Ishikawa (cell line): Measurements from ENCODE around the gene RAD51B.

ENCODE experiments used
- CEBPB ChIP-seq: IDR thresholded peaks from 2 replicates; pipeline ENCODE4 v1.6.1; 2012
- CREB1 ChIP-seq: IDR thresholded peaks from 2 replicates; pipeline ENCODE4 v1.6.1; 2012; ENCODE audit warnings: low read depth
- EGR1 ChIP-seq: IDR thresholded peaks from 2 replicates; pipeline ENCODE4 v1.6.1; 2012
- EP300 ChIP-seq: IDR thresholded peaks from 2 replicates; pipeline ENCODE4 v1.6.1; 2012; ENCODE audit warnings: borderline replicate concordance
- FOXM1 ChIP-seq: IDR thresholded peaks from 2 replicates; pipeline ENCODE4 v1.6.1; 2012; ENCODE audit warnings: low read depth, borderline replicate concordance
- MAX ChIP-seq: IDR thresholded peaks from 2 replicates; pipeline ENCODE4 v1.6.1; 2012
- NFIC ChIP-seq: IDR thresholded peaks from 2 replicates; pipeline ENCODE4 v1.6.1; 2012
- RAD21 ChIP-seq: IDR thresholded peaks from 2 replicates; pipeline ENCODE4 v1.6.1; 2012; ENCODE audit warnings: low read depth
- TAF1 ChIP-seq: IDR thresholded peaks from 2 replicates; pipeline ENCODE4 v1.6.1; 2012; ENCODE audit warnings: low read depth, mild to moderate bottlenecking
- TCF12 ChIP-seq: IDR thresholded peaks from 2 replicates; pipeline ENCODE4 v1.6.1; 2012; ENCODE audit warnings: low read depth
- TEAD4 ChIP-seq: IDR thresholded peaks from 2 replicates; pipeline ENCODE4 v1.6.1; 2012
- USF1 ChIP-seq: IDR thresholded peaks from 2 replicates; pipeline ENCODE4 v1.6.1; 2012
- YY1 ChIP-seq: IDR thresholded peaks from 2 replicates; pipeline ENCODE4 v1.6.1; 2012; ENCODE audit warnings: low read depth
- ZBTB7A ChIP-seq: IDR thresholded peaks from 2 replicates; pipeline ENCODE4 v1.6.1; 2012; ENCODE audit warnings: low read depth
- TF ChIP-seq, protein P1 (sequence below): IDR thresholded peaks from 2 replicates; pipeline ENCODE4 v1.6.1; 2012; ENCODE audit warnings: low read depth, mild to moderate bottlenecking

The RAD51B gene

DNA sequence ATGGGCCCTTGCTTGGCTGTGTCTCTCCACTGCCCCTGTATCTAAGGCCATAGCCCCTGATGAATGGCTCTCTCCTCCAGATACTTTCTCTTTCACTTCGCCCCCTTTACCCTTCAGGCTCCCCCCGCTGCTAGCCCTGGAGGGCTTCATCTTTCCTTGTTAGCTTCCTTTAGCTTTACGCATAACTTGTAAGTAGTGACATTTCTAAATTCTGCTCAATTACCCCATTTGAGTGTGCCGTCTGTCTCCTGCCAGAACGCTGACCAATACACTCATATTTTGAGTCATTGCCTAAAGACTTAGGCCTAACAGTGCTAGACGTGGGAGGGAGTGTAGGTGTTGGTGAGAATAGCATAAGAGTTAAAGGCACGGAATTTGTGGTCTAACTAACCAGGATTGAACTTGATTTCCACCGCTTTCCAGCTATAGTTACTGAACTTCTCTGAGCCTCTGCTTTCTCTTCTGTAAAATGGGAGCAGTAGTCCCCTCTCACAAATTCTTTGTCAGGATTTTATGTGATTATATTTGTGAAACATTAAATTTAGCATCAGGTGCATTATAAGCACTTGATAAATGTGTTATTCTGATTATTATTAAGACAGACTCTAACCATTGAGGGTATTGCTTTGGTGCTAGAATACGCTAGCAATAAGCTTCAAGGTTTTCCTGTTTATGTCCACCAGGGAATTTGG is 844.0 kb downstream of the RAD51B start:
- TF ChIP-seq EP300 = no peak
- no peak for TF ChIP-seq TCF12
- no peak for TF ChIP-seq ZBTB7A
- no peak for TF ChIP-seq YY1
- TF ChIP-seq FOXM1 = no peak
- TF ChIP-seq TEAD4 = no peak
- TF ChIP-seq TAF1 = no peak
- TF ChIP-seq RAD21 = no peak
- TF ChIP-seq CREB1 = no peak

DNA sequence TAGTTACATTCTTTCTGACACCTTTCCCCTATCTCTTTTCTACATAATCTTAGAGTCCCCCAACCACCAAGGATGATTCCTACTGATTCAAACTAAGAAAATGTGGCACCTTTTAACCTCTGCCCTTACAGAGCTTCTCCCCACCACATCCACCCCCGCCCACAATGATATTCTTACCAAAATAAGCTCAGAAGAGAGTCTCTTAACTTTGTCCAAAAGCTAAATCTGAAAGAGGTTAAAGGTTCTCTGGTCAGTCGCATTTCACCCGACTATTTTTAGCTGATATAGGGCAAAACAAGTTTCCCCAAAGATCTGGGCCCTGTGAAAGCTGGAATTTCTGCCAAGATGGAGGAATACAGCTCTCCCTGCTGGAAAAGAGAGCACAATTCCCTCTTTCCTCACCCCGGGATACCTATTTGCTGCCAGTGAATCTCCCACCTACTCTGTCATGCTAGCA is 844.7 kb downstream of the RAD51B start:
- no peak for TF ChIP-seq NFIC
- TF ChIP-seq USF1 = no peak
- TF ChIP-seq TEAD4 = no peak
- TF ChIP-seq MAX = no peak

DNA sequence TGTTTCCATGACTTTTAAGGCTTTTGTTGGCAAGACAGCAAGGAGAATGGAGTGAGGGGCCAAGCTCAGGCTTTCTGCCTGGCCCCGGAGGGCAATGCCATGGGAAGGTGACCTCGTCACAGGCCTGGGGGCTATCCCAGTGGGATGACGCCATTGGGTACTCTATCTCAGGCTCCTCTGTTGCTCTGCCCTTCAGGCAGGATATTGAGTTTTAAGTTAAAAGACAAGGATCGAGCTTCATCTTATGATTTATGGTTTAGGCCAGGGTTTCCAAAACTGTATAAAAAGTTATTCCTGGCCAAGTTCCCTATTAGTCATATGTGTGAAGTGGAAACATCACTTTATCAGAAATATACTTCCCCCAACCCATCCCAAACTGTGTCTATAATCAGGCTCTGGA is 845.6 kb downstream of the RAD51B start:
- no peak for TF ChIP-seq RAD21
- no peak for TF ChIP-seq TEAD4
- TF ChIP-seq CREB1 = no peak
- no peak for TF ChIP-seq FOXM1
- no peak for TF ChIP-seq ZBTB7A
- TF ChIP-seq, protein P1, sequence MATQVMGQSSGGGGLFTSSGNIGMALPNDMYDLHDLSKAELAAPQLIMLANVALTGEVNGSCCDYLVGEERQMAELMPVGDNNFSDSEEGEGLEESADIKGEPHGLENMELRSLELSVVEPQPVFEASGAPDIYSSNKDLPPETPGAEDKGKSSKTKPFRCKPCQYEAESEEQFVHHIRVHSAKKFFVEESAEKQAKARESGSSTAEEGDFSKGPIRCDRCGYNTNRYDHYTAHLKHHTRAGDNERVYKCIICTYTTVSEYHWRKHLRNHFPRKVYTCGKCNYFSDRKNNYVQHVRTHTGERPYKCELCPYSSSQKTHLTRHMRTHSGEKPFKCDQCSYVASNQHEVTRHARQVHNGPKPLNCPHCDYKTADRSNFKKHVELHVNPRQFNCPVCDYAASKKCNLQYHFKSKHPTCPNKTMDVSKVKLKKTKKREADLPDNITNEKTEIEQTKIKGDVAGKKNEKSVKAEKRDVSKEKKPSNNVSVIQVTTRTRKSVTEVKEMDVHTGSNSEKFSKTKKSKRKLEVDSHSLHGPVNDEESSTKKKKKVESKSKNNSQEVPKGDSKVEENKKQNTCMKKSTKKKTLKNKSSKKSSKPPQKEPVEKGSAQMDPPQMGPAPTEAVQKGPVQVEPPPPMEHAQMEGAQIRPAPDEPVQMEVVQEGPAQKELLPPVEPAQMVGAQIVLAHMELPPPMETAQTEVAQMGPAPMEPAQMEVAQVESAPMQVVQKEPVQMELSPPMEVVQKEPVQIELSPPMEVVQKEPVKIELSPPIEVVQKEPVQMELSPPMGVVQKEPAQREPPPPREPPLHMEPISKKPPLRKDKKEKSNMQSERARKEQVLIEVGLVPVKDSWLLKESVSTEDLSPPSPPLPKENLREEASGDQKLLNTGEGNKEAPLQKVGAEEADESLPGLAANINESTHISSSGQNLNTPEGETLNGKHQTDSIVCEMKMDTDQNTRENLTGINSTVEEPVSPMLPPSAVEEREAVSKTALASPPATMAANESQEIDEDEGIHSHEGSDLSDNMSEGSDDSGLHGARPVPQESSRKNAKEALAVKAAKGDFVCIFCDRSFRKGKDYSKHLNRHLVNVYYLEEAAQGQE = no peak
- no peak for TF ChIP-seq EGR1
- TF ChIP-seq TCF12 = no peak
- no peak for TF ChIP-seq EP300
- no peak for TF ChIP-seq TAF1
- no peak for TF ChIP-seq CEBPB
- no peak for TF ChIP-seq MAX
- TF ChIP-seq YY1 = no peak
- no peak for TF ChIP-seq NFIC

- TF ChIP-seq MAX (no peak), TEAD4 (0 out of 2 replicates have a peak, but pooled peaks have one; percentile 32), USF1 (peak; percentile 69)
Observed at GRCh38 chr14:68665792-68666204, 846.2 kb downstream of the RAD51B start.

GRCh38 chr14:68666236-68666635 is 846.7 kb downstream of the RAD51B start:
- TF ChIP-seq FOXM1 (no peak), EP300 (no peak), EGR1 (no peak), CREB1 (no peak), USF1 (no peak), MAX (no peak), TEAD4 (no peak), TAF1 (no peak), RAD21 (no peak), TCF12 (no peak), ZBTB7A (no peak), NFIC (no peak), YY1 (no peak), CEBPB (no peak)
- TF ChIP-seq, protein P1 = no peak
